Ishikawa (cell line): ENCODE measurements around the gene KCNIP4.

Experiments
- CEBPB ChIP-seq: IDR thresholded peaks from 2 replicates; pipeline ENCODE4 v1.6.1; 2012
- EP300 ChIP-seq: IDR thresholded peaks from 2 replicates; pipeline ENCODE4 v1.6.1; 2012; ENCODE audit warnings: borderline replicate concordance
- MAX ChIP-seq: IDR thresholded peaks from 2 replicates; pipeline ENCODE4 v1.6.1; 2012
- REST ChIP-seq: IDR thresholded peaks from 2 replicates; pipeline ENCODE4 v1.6.1; 2012; ENCODE audit warnings: low read depth, mild to moderate bottlenecking
- TAF1 ChIP-seq: IDR thresholded peaks from 2 replicates; pipeline ENCODE4 v1.6.1; 2012; ENCODE audit warnings: low read depth, mild to moderate bottlenecking
- YY1 ChIP-seq: IDR thresholded peaks from 2 replicates; pipeline ENCODE4 v1.6.1; 2012; ENCODE audit warnings: low read depth

DNA sequence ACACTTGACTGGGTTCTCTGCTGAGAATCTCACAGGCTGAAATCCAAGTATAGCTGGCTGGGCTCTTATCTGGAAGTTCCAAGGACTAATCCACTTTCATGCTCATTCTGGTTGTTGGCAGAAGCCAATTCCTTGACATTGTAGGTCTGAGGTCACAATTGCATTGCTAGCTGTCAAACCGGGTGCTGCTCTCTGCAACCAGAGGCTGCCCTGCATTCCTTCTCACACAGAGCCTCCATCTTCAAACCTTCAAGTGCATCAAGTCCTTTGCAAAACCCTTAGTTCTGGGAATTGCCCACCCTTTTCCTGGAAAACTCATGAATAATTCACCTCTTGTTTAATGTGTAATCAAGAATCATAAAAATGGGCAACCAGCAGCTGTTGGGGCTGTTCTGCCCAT lies 404.2 kb downstream of the KCNIP4 start:
- TF ChIP-seq TAF1 (no peak), EP300 (no peak), MAX (no peak), CEBPB (no peak), REST (no peak), YY1 (no peak)
